ENCODE measurements around the gene FAM171A2. TPM values are rescaled to one million over a fixed set of nuclear protein-coding genes. Genes with fewer than 3 reads are reported as not detected.
A peak's percentile ranks its signal among the peaks of the same experiment; 100 is the strongest.

Gene FAM171A2
- total and polyA plus RNA-seq, 4 donors, result 0.08 to 1.1 (median 0.18) TPM; not detected in 1

DNA sequence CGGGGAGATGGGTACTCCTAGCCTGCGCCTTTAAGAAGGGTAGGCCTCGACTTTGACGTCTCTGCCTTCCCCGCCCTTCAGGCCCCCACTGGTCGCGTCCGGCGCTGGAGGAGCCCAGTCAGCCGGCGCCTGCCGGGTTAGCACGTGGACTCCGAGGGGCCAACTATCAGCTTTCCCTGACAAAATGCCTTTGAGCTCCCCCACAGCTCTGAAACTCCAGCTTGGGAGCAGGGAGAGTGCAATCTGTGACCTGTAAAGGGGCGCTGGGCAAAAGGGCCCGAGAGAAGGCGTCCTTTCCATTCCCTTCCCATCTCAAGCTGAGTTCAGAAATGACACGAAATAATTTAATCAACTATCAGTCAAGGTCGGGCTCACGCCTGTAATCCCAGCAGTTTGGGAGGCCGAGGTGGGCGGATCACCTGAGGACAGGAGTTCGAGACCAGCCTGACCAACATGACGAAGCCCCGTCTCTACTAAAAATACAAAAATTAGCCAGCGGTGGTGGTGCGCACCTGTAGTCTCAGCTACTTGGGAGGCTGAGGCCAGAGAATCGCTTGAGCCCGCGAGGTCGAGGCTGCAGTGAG lies 36.7 kb downstream of the FAM171A2 start (continued):
- TF ChIP-seq, protein P1, sequence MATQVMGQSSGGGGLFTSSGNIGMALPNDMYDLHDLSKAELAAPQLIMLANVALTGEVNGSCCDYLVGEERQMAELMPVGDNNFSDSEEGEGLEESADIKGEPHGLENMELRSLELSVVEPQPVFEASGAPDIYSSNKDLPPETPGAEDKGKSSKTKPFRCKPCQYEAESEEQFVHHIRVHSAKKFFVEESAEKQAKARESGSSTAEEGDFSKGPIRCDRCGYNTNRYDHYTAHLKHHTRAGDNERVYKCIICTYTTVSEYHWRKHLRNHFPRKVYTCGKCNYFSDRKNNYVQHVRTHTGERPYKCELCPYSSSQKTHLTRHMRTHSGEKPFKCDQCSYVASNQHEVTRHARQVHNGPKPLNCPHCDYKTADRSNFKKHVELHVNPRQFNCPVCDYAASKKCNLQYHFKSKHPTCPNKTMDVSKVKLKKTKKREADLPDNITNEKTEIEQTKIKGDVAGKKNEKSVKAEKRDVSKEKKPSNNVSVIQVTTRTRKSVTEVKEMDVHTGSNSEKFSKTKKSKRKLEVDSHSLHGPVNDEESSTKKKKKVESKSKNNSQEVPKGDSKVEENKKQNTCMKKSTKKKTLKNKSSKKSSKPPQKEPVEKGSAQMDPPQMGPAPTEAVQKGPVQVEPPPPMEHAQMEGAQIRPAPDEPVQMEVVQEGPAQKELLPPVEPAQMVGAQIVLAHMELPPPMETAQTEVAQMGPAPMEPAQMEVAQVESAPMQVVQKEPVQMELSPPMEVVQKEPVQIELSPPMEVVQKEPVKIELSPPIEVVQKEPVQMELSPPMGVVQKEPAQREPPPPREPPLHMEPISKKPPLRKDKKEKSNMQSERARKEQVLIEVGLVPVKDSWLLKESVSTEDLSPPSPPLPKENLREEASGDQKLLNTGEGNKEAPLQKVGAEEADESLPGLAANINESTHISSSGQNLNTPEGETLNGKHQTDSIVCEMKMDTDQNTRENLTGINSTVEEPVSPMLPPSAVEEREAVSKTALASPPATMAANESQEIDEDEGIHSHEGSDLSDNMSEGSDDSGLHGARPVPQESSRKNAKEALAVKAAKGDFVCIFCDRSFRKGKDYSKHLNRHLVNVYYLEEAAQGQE (IDR thresholded peaks at IDR 0.05), result no peak
- no peak for TF ChIP-seq FOXA1 (IDR thresholded peaks at IDR 0.05)
- TF ChIP-seq RAD21 (IDR thresholded peaks at IDR 0.05), result peak; percentile 46 to 50
- TF ChIP-seq, protein P2, sequence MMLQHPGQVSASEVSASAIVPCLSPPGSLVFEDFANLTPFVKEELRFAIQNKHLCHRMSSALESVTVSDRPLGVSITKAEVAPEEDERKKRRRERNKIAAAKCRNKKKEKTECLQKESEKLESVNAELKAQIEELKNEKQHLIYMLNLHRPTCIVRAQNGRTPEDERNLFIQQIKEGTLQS (IDR thresholded peaks at IDR 0.05), result no peak
- TF ChIP-seq RXRA (IDR thresholded peaks at IDR 0.05), result peak; percentile 42 to 52
- TF ChIP-seq HNF4A (conservative IDR thresholded peaks at IDR 0.05), result peak; percentile 28 to 40
- peak in 1 of 2 donors; percentile 85 for TF ChIP-seq EGR1 (IDR thresholded peaks at IDR 0.05; ENCODE audit: low read depth in 2 of 2)
- TF ChIP-seq, protein P3, sequence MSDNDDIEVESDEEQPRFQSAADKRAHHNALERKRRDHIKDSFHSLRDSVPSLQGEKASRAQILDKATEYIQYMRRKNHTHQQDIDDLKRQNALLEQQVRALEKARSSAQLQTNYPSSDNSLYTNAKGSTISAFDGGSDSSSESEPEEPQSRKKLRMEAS (IDR thresholded peaks at IDR 0.05), result peak; percentile 98
- peak; percentile 30 for TF ChIP-seq NR2F2 (IDR thresholded peaks at IDR 0.05)

DNA sequence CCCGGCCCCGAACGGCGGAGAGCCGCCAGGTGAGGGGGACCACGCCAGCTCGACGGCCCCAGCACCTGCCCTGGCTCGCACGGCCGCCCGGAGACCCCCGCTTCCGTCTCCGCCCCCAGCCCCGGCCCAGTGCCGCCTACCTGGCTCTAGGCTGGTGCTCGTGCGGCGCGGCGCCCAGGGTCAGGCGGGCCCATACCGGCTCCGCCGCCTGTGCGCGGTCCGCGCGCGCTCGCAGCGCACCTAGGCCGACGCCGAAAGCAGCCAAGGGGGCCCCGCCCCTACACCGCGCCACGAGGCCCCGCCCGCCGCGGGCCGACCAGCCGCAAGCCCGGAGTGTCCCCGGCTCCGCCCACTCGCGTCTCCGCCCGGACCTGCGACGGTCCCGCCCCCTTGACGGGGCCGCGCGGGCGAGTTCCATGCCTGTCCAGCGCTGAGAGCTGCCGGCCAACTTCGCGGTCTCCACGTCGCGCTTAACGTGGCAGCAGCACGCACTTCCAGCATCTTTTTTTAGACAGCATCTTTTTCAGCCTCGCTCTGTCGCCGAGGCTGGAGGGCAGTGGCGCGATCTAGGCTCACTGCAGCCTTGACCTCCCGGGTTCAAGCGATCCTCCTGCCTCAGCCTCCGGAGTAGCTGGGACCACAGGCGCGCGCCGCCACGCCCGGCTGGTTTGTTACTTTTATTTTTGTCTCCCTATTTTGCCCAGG lies 38.9 kb downstream of the FAM171A2 start, which contains the start of gene SLC25A39:
SLC25A39 (minus strand) TSS at position 253 of the 705 bp plus-strand sequence. CDS start 1,261 bp downstream, outside the sequence.
- Histone ChIP-seq H3K4me3 (ENCODE audit: low read depth in 1 of 3, low read length in 3 of 3) (peak within 1 kb of the TSS; percentile 76 to 92 (median 87)), H3K27ac (ENCODE audit: low read depth in 1 of 2, low read length in 2 of 2) (peak within 1 kb of the TSS; percentile 76 to 80), H3K4me1 (ENCODE audit: control insufficient read depth in 4 of 4, insufficient read depth in 4 of 4, low read length in 3 of 4) (peaks cover 5 to 27% (median 12%) of the 10 kb centered on the region in 4 donors), H3K27me3 (ENCODE audit: control insufficient read depth in 4 of 4, insufficient read depth in 4 of 4, low read length in 3 of 4) (no peaks in the 10 kb centered on the region), H3K9ac (ENCODE audit: low read depth in 1 of 2, low read length in 2 of 2) (peak within 1 kb of the TSS; percentile 58 to 81), H3K9me3 (ENCODE audit: control insufficient read depth in 4 of 4, low read length in 3 of 4) (no peaks in the 10 kb centered on the region), H3K36me3 (ENCODE audit: control insufficient read depth in 4 of 4, insufficient read depth in 3 of 4, low read depth in 1 of 4, low read length in 3 of 4) (peaks cover 2 to 23% (median 8%) of the 10 kb centered on the region in 4 donors)
- DNase-seq (ENCODE audit: low spot score), result peak; percentile 99
- TF ChIP-seq, protein P2 (IDR thresholded peaks at IDR 0.05), result no peak
- TF ChIP-seq, protein P1 (IDR thresholded peaks at IDR 0.05), result no peak
- peak in 1 of 2 donors; percentile 34 for TF ChIP-seq EGR1 (IDR thresholded peaks at IDR 0.05; ENCODE audit: low read depth in 2 of 2)
- peak in 1 of 2 donors; percentile 12 for TF ChIP-seq RAD21 (IDR thresholded peaks at IDR 0.05)
- TF ChIP-seq SP1 (IDR thresholded peaks at IDR 0.05), result peak; percentile 43
- no peak for TF ChIP-seq NR2F2 (IDR thresholded peaks at IDR 0.05)
- no peak for TF ChIP-seq FOXA1 (IDR thresholded peaks at IDR 0.05)
- no peak for TF ChIP-seq HNF4A (conservative IDR thresholded peaks at IDR 0.05)
- WGBS, result 1% methylated on average over 85 of the region's 85 CpGs
